ENCODE data around the gene HS3ST5. TPM values are rescaled to one million over a fixed set of nuclear protein-coding genes. Genes with fewer than 3 reads are reported as not detected.

Gene HS3ST5
- total RNA-seq, 1 experiment from 2014 or later: 14.4 TPM

DNA sequence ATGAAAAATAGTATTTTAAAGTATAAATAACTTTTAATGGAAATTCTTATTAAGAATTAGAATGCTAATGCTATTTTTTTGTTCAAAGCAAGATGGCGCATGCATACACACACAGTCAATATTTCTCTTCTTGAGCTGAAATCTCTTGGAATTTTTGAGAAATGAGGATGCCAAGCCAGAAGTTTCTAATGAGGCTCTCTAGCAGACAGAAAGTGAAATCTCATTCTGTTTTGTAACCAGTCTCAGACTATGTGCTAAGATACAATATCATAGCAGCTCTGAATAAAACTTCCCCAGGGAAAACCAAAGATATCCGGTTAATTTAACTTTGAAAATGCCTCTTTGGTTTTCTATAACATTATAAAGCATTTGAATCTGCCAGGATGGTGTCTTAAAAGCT, 274.7 kb downstream of the HS3ST5 start:
- Histone ChIP-seq H3K4me1 (ENCODE audit: insufficient read depth, low read length) (no peaks in the 10 kb centered on the region; the same call in 1 of the 2 replicates), H3K27ac (ENCODE audit: insufficient read length, low read depth, low read length) (no peak overlapping the region), H4K20me1 (ENCODE audit: control insufficient read depth, insufficient read depth, insufficient read length) (no peaks in the 10 kb centered on the region), H4K91ac (ENCODE audit: insufficient read length, low read depth, low read length) (no peak overlapping the region), H3K4me2 (ENCODE audit: insufficient read depth, insufficient read length, low read length) (no peak overlapping the region), H2BK120ac (ENCODE audit: low read depth, low read length, poor library complexity, severe bottlenecking) (no peak overlapping the region), H2BK20ac (ENCODE audit: low read depth, low read length, poor library complexity, severe bottlenecking) (no peak overlapping the region), H3K23ac (ENCODE audit: insufficient read length, low read depth, low read length) (no peak overlapping the region), H3K18ac (ENCODE audit: insufficient read length, low read depth, low read length) (no peak overlapping the region), H2BK12ac (ENCODE audit: insufficient read length, low read depth, low read length) (no peak overlapping the region), H4K5ac (ENCODE audit: insufficient read length, low read depth, low read length) (no peak overlapping the region), H3K23me2 (ENCODE audit: insufficient read length, low read depth, low read length, poor library complexity, severe bottlenecking) (no peaks in the 10 kb centered on the region), H3K9me3 (ENCODE audit: control insufficient read depth, low read depth, low read length) (no peaks in the 10 kb centered on the region), H3K79me2 (ENCODE audit: insufficient read depth, low read length) (no peaks in the 10 kb centered on the region), H3K14ac (ENCODE audit: insufficient read depth, low read length) (no peak overlapping the region), H3K56ac (ENCODE audit: insufficient read length, low read depth, low read length) (no peak overlapping the region), H3T11ph (ENCODE audit: low read length) (no peak overlapping the region), H3K9ac (ENCODE audit: extremely low read depth, insufficient read length, low read length) (no peak overlapping the region), H3K4ac (ENCODE audit: low read depth, low read length) (no peak overlapping the region), H4K8ac (replicated peaks; ENCODE audit: insufficient read length, low read depth, low read length) (no peak overlapping the region), H2BK5ac (ENCODE audit: insufficient read length, low read length) (no peak overlapping the region), H2AK5ac (ENCODE audit: insufficient read length, low read length) (no peak overlapping the region), H2AFZ (ENCODE audit: low read length) (no peak overlapping the region), H3K79me1 (ENCODE audit: insufficient read depth, low read depth, low read length, poor library complexity, severe bottlenecking) (no peaks in the 10 kb centered on the region), H2BK15ac (ENCODE audit: low read depth, low read length) (no peak overlapping the region), H3K27me3 (ENCODE audit: insufficient read depth, low read length) (no peaks in the 10 kb centered on the region)
- DNase-seq: no peak
- TF ChIP-seq, protein P1, sequence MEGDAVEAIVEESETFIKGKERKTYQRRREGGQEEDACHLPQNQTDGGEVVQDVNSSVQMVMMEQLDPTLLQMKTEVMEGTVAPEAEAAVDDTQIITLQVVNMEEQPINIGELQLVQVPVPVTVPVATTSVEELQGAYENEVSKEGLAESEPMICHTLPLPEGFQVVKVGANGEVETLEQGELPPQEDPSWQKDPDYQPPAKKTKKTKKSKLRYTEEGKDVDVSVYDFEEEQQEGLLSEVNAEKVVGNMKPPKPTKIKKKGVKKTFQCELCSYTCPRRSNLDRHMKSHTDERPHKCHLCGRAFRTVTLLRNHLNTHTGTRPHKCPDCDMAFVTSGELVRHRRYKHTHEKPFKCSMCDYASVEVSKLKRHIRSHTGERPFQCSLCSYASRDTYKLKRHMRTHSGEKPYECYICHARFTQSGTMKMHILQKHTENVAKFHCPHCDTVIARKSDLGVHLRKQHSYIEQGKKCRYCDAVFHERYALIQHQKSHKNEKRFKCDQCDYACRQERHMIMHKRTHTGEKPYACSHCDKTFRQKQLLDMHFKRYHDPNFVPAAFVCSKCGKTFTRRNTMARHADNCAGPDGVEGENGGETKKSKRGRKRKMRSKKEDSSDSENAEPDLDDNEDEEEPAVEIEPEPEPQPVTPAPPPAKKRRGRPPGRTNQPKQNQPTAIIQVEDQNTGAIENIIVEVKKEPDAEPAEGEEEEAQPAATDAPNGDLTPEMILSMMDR (conservative IDR thresholded peaks at IDR 0.05): no peak
- Mint-ChIP-seq H3K27ac (no peak overlapping the region), H3K36me3 (ENCODE audit: insufficient read depth in 1 of 3, low read depth in 3 of 3) (peaks cover under 1 to 8% (median 1%) of the 10 kb centered on the region in 3 experiments; a peak in 4 of 7 replicates), H3K9me3 (peaks cover 0 to 1% of the 10 kb centered on the region in 2 experiments; a peak in 1 of 5 replicates), H3K4me1 (peaks cover 13 to 16% of the 10 kb centered on the region in 2 experiments), H3K4me3 (no peak overlapping the region), H3K27me3 (ENCODE audit: low read depth) (no peaks in the 10 kb centered on the region)
- WGBS (ENCODE audit: extremely low coverage, insufficient read length, low lambda C conversion rate): no CpG with 5 or more reads among the region's 2 CpGs
